HG03103 (cell line): ENCODE data around the gene PHF20.
"Not testable (repeated sequence)": the region's sequence is repeated elsewhere in the genome, so short reads cannot be mapped to it uniquely, and the experiment has no call there.

Experiments
- ATAC-seq: cut with Tn5 transposase; IDR thresholded peaks from one replicate; pipeline ENCODE4 v1.9.1; 2021; ENCODE audit warnings: low read depth; ENCODE audit not compliant: unreplicated experiment

The PHF20 gene

DNA sequence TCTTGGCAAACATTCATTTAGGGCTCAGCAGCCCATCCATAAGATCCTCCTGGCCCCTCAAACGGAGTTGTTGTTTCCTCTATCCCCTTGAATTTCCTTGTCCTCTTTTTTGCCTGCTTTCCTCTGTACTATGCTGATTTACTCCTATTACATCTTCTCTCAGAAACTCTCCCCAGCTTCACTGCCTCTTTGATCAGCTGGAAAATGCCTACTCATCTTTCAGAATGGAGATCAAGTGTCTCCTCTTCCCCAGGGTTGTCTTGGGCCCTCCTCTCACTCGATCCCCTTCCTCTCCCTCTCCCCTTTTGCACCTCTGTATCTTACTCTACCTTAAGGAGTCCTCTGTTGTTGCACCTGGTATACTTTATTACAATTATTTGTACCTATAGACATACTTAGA is 60.2 kb downstream of the PHF20 start:
- ATAC-seq, result no peak

DNA sequence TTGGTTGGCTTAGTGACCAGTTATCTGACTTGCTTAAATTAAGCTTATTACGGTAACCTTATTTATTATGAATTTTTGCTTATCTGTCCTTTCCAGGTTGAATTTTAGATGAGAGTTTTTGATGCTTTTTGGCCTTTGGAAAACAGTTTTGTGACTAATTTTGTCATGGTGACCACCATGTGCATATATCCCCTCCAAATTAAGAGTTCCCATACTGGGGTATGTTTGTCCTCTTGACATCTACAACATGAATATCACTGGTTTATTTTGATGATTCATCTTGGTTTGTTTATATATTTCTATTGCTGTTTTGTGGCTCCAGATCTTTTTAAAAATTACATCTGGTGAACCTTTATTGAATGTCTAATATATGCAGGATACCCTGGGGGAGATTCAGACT is 61.4 kb downstream of the PHF20 start:
- ATAC-seq, result no peak

DNA sequence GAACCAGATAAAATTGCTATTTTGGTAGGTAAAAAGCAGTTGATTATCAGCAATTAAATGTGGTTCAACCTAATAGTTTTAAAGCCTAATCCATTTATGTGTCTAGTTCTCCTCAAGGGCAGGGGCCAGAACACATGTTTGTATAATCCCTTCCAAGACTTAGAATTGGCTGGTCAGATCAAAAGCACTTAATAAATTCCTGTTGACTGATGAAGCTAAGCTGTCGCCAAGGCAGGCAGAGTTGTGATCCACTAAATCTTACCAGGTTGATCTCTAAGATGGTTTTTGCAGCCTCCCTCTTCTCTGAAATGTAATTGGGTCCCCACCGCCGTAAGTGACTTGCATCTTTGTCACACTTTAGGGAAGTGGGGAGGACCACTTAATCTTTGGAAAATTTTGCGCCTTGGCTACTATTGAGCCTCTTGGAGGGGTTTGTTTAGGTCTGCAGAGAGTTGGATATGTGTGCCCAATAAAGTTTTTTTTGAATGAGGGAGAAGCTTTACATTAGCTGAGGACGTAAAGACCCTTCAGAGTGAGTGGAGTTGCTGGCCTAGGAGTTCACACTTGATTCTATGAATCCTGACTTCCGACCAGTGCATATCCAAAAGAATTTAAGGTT is 65.9 kb downstream of the PHF20 start:
- no peak for ATAC-seq

DNA sequence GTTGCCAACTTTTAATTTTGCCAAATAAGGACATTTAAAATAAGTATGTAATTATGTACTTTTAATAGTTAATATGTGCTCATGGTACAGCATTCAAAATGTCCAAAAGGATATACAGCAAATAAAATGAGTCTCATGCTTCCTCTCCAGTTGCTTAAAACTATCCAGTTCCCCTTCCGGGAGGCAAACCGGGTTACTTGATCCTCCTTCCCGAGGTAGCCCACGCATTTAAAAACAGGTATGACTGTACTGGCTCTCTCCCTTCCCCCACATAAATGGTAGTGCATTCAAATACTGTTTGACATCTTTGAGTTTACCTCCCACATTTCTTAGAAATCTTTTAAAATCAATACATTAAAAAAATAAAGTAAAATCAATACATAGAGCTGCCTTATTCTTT is 66.4 kb downstream of the PHF20 start:
- no peak for ATAC-seq

DNA sequence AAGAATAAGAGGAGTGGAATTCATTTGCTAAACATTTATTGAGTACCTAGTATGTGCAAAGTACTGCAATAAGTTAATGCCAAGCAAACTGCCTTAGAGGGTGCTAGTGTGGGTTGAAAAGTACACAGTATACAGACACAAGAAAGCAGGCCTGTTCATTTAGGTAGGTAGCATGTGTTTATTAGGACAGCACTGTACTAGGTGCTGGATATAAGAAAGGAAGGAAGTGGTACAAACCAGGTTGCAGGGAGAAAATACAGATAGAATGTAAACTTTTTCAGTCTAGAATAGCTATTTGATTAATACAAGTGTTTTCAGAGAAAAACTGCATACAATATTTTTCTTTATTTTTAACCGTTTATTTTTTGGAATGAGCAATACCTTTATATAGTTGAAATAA is 68.1 kb downstream of the PHF20 start:
- ATAC-seq, result no peak

DNA sequence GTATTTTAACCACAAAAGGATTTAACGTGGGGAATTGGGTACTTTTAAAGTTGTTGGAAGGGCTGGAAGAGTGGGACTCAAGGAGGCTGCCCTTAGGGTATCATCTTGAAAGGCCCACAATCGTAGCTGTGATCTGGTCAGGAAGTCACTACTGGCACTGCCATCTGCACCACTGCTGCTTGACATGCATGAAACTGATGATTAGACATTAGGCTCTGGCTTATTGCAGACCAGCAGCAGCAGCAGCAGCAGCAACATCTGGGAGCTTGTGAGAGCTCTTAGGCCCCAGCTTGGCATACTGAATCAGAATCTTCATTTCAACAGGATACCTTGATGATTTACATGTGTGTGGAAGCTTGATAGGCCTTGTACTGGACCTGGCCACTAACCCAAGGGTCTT is 68.6 kb downstream of the PHF20 start:
- ATAC-seq, result no peak

DNA sequence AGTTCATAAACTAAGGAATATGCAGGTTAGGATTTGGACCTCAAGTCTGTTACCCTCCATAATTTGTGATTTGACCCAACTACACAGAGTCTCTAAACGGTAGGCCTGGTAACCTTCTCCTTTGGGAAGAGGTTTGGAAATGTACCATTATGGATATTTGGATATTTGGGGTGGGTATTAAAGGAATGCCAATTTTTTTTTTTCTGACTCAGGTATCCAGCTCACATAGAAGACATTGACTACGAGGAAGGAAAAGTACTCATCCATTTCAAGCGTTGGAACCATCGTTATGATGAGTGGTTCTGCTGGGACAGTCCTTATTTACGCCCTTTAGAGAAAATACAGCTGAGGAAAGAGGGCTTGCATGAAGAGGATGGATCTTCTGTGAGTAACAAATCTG is 70.5 kb downstream of the PHF20 start:
- no peak for ATAC-seq

DNA sequence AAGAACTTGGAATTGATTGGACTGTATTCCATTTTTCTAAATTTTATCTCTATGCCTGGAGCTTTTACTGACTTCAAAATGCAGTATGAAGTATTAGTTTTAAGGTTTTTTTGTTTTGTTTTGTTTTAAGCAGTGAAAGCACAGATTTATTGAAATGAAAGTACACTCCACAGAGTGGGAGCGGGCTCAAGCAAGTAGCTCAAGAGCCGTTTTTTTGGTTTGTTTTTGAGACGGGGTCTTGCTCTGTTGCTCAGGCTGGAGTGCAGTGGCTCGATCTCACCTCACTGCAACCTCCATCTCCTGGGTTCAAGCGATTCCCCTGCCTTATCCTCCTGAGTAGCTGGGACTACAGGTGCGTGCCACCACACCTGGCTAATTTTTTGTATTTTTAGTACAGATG is 72.1 kb downstream of the PHF20 start:
- ATAC-seq, result not testable (repeated sequence)

DNA sequence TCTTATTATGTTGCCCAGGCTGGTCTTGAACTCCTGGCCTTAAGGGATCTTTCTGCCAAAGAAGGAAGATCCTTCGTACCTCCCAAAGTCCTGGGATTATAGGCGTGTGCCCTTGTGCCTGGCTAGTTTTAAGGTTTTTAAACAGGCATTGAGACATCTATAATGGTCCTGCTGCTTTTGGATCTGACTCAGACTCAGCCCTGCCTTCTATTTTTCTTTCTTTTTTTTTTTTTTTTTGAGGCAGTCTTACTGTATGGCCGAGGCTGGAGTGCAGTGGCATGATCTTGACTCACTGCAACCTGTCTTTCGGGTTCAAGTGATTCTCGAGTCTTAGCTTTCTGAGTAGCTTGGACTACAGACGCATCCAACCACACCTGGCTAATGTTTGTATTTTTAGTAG is 73.7 kb downstream of the PHF20 start:
- no peak for ATAC-seq

DNA sequence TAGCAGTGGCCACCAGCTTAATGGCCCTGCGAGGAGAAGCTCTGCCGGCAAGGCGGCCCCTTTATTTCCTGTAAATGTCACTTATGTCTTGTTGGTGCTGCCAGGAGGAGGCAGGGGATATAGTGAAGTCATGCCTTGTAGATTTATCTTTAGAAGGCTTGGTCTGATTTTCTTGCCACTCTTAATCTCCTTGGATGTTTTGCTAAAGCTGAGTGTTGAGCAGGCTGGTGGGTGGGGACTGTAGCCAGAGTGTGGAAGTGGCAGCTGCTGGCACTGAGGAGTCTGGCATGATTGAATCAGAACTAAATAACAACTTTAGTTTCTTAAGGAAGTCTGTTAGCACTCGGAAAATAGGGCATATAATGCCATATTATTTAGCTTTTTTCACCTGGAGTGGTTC is 77.9 kb downstream of the PHF20 start:
- ATAC-seq, result no peak

DNA sequence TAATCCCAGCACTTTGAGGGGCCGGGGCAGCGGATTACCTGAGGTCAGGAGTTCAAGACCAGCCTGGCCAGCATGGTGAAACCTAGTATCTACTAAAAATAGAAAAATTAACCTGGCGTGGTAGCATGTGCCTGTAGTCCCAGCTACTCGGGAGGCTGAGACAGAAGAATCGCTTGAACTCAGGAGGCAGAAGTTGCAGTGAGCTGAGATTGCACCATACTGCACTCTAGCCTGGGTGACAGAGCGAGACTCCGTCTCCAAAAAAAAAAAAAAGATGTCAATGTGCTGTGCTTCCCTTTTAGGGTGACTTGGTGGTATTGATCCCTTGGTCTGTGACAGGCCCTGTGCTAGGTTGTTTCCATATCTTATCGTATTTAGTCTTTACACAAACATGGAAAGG is 79.8 kb downstream of the PHF20 start:
- ATAC-seq, result not testable (repeated sequence)

DNA sequence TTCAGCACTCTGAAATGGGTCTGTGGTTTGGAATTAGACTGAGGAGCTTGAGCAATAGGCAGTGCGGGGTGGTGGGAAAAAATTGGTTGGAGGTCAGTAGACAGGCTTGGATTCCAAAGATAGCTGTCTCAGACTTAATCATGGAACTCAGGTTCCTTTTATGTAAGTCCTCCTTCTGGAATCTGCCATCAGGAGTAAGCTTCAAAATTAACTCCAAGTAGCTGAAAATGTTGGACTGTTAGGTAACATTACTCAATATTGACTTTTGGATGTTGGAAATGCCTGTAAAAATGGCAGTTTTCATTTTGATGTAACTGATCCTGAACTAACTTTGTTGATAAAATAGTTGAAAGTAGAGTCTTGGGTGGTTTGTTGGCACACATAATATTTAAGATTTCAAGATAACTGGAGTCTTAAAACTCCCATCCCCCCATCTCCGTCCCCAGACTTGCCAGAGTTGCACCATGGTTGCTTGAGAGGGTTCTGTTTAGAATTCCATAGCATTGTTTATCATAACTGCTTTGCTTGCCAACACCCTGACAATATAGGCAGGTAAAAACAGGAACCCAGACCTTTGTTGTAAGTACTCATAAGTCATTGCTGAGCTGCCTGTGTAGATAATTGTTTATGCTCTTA is 83.0 kb downstream of the PHF20 start:
- ATAC-seq, result no peak

DNA sequence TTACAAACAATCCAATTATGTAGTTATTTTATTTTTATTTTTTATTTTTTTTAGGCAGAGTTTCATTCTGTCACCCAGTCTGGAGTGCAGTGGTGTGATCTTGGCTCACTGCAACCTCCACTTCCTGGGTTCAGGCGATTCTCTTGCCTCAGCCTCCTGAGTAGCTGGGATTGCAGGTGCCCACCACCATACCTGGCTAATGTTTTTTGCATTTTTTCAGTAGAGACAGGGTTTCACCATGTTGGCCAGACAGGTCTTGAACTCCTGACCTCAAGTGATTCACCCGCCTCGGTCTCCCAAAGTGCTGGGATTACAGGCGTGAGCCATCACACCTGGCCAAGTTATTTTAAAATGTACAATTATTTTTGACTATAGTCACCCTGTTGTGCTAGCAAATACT is 83.8 kb downstream of the PHF20 start:
- not testable (repeated sequence) for ATAC-seq

DNA sequence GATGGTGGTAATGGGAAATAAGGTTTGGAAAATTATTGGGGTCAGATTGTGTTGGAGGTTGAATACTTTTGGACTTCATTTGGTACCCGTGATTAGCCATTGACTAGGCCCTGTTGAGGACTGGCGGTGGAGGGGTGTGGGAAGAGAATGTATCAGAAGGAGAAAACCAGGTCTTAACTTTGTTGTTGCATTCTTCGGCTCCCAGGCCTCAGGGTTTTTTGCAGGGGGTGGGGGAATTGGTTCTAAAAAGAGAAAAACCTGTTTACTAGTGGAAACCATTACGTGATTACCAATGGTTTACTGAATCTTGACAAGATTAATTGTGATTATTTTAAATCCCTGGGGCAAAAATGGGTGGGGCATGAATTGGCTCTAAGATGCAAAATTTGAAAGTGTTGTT is 85.1 kb downstream of the PHF20 start:
- no peak for ATAC-seq

DNA sequence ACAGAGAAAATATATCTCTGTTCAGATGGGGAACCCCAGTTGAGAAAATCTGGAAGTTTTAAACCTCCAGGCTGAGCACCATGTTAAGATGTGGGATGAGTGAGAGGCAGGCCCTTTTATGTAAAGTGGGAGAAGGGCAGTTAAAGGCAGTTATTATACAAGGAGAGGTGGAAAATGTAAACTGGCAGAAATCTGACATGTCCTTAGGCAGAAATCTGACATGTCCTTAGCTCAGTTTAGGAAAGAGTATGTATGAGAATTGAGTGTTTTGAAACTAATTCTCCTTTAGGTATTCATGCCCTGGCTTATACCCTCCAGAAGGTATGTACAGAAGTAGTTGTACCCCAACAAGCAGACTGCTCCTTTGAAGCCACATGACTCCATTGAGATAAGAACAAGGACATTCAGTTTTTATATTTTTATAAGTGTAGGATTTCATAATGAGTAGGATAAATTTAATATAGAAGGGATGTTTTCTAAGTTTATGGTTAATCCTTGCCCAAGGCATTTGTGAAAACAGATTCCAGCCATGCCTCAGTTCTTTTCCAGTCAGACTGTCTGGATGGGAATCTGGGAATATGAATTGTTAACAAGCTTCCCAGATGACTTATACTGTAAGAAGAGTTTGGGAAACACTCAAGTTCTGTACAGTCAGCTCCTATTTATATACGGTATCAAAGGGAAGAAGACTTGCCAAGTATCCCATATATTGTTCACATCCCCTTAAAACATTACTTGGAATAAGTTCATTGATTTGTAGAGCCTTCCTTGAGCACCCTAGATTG is 94.8 kb downstream of the PHF20 start:
- ATAC-seq, result no peak

DNA sequence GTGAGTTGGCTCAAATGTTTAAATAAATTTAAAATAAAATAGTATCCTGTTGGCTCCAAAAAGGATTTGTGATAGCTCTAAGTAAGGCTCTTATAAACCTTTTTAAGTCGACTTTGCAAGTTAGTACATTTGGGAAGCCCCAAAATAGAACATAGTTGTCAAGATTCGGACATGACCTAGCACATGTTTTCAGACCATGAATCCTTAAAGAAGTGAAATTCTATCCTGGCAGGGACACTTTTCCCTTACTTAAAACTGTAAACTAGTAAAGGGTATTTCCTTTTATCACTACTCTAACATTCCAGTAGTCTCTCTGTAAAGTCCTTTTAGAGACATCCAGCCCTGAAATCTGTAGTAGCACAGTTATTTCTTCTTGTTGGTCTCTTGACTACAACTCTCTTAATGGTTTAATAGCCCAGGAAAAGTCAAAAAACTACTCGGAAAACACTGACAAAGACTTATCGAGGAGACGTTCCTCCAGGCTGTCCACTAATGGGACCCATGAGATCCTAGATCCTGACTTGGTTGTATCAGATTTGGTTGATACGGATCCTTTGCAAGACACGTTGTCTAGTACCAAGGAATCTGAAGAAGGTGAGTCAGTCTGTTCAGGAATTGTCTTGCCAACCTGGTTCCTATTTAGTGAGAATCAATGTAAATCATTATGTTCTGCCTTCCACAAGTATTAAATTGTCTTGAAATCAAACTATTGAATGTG is 98.9 kb downstream of the PHF20 start:
- ATAC-seq, result no peak

DNA sequence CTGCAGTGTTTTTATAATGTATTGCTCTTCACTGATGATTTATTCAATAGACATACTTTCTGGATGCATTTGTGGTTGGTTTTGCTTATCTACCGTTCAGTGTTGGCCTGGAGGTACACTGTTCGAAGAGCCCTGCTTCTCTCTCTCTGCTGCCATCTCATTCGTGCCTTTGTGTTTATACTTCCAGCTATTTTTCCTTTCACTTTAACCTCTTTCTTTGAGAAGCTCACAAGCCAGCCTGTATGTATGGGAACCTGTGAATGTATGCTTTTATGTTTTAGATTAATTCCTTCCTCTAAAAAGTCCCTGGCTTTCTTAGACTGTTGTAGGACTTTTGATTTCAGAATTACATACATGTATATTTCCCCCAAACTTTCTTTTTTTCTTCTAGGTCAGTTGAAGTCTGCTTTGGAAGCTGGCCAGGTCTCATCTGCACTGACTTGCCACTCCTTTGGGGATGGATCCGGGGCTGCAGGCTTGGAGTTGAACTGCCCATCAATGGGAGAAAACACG is 99.5 kb downstream of the PHF20 start:
- ATAC-seq, result no peak

DNA sequence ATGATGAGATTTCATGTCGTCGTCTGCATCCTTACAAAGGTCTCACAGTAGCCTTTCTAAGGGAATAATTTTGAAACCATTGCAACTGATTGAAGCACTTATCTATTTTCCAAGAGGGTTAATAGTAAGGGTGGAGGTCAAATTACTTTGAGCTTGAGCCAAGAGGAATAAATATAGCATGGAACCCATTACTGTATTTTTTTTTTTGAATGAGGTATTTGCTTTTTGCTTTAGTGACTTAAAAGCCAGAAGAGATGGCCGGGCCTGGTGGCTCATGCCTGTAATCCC is 104.2 kb downstream of the PHF20 start:
- ATAC-seq, result no peak

DNA sequence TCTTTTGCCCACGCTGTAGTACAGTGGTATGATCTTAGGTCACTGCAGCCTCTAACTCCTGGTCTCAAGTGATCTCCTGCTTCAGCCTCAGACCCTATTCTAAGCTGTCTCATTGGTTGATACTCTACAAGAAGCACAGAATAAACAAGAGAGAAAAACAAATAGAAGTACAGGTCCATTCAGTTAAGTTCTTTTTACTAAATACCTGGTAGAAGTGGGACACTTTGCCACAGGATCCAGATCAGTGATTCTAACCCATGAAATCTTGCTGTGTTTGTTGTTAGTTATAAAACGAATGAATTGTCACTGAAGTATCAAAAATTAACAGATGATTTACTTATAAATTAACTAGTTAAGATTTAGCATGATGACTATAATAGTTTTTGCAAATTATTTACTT is 105.8 kb downstream of the PHF20 start:
- no peak for ATAC-seq

DNA sequence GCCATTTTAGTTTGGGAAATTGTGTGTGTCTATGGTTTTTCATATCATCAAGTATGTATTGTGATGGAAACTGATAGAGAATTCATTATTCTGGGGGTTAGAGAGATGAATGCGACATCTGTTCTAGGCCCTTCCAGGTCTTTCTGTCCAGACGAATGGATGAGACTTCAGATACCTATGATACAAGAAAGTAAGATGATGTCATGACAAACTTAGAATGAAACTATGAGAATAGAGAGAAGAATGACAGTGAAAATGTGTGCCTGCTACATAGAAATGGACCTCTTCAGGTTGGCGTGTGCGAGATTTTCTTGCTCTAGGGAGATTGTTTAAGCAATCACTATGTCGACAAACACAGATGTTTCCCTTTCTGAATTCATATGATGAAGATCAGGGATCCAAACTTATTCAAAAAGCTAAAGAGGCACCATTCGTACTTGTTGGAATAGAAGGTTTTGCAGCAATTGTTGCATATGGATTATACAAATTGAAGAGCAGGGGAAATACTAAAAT is 106.4 kb downstream of the PHF20 start:
- no peak for ATAC-seq

DNA sequence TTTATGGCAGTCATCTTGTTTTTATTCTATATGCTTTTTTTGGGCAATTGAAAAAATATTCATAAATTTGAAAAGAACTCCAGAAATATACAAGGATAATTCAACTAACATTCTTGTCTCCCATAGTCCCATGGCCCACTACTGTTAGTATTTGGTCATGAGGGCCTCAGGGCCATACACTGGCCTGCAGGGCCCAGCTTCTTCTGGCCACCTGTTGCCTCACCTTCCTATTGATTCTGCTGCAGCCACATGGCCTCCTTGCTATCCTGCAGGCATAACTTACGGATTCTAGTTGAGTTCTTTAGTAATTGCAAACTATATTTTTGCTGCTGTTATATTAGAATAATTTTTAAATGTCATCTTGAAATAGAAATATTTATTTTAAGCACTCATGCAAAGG is 109.9 kb downstream of the PHF20 start:
- ATAC-seq, result no peak
